Middle frontal gyrus (tissue), 1 donor: ENCODE measurements around the gene PCDHGC5.

ENCODE experiments used
- DNase-seq: peaks from one replicate; pipeline ENCODE4 v3.0.0-alpha.2; 2015; ENCODE audit warnings: low spot score; ENCODE audit errors: extremely low spot score

Gene PCDHGC5

GRCh38 chr5:141529002-141529401 is 40.1 kb downstream of the PCDHGC5 start:
- DNase-seq, result no peak

DNA sequence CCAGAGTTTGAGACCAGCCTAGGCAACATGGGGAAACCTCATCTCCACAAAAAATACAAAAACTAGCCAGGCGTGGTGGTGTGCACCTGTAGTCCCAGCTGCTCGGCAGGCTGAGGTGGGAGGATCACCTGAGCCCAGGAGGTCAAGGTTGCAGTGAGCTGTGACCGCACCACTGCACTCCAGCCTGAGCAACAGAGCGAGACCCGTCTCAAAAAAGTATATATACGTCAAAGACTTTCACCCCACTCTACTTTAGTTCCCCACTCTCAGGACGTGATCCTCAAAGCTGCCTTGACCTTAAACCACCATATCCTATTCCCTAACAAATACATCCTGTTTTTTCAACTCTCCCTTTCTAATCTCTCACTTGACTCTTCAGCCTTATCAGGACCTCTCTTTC is 41.0 kb downstream of the PCDHGC5 start:
- DNase-seq, result no peak

GRCh38 chr5:141532726-141533125 is 43.8 kb downstream of the PCDHGC5 start:
- no peak for DNase-seq

GRCh38 chr5:141533897-141534296 is 45.0 kb downstream of the PCDHGC5 start:
- DNase-seq, result no peak

- no peak for DNase-seq
Observed at GRCh38 chr5:141534492-141535213, 45.8 kb downstream of the PCDHGC5 start.
